ENCODE data around the gene PVALEF. TPM values are rescaled to one million over a fixed set of nuclear protein-coding genes. Genes with fewer than 3 reads are reported as not detected.
"Not testable (repeated sequence)": the region's sequence is repeated elsewhere in the genome, so short reads cannot be mapped to it uniquely, and the experiment has no call there.

The PVALEF gene
- polyA plus RNA-seq, 1 donor (not counting 4 experiments of a cell fraction or from before 2014, with no cell fraction given): not detected

- Histone ChIP-seq H3K4me3 (ENCODE audit: control insufficient read depth in 2 of 3, extremely low read depth in 1 of 3, insufficient read depth in 2 of 3, low read depth in 1 of 3, low read length in 3 of 3) (no peak overlapping the region), H3K27me3 (ENCODE audit: control insufficient read depth, extremely low read depth, insufficient read depth, low read length) (peaks cover 8% of the 10 kb centered on the region), H3K27ac (ENCODE audit: control insufficient read depth, insufficient read depth, low read length) (no peak overlapping the region), H2AFZ (ENCODE audit: control insufficient read depth, low read length) (no peak overlapping the region), H3K4me2 (ENCODE audit: control insufficient read depth, extremely low read depth, insufficient read depth, low read depth, low read length) (no peak overlapping the region), H3K4me1 (ENCODE audit: control insufficient read depth, extremely low read depth, insufficient read depth, low read length) (no peaks in the 10 kb centered on the region), H3K79me2 (ENCODE audit: control insufficient read depth, insufficient read depth, low read length) (no peaks in the 10 kb centered on the region), H3K9me1 (ENCODE audit: control insufficient read depth, extremely low read depth, insufficient read depth, low read length) (no peaks in the 10 kb centered on the region), H3K9me3 (ENCODE audit: control insufficient read depth, low read depth, low read length) (no peaks in the 10 kb centered on the region), H3K36me3 (ENCODE audit: control insufficient read depth in 2 of 2, extremely low read depth in 1 of 2, insufficient read depth in 2 of 2, low read length in 2 of 2) (no peaks in the 10 kb centered on the region), H4K20me1 (ENCODE audit: control insufficient read depth, extremely low read depth, insufficient read depth, low read length) (no peaks in the 10 kb centered on the region), H3K9ac (ENCODE audit: control insufficient read depth, extremely low read depth, insufficient read depth, low read length) (no peak overlapping the region)
- DNase-seq (ENCODE audit: low read depth, low spot score) (no peak), FAIRE-seq (no peak)
- dilution Hi-C loops (cut with MboI; ENCODE audit: extremely low pct_ligation_motif_present, low sequenced_read_pairs): no loop called here
- TF ChIP-seq EZH2 (IDR thresholded peaks at IDR 0.05; ENCODE audit: low read length) (no peak), CTCF (optimal IDR thresholded peaks at IDR 0.05 in 1 of 3, IDR thresholded peaks at IDR 0.05 in 1 of 3, conservative IDR thresholded peaks at IDR 0.05 in 1 of 3; ENCODE audit: extremely low read depth in 1 of 3, insufficient read depth in 2 of 3, low read length in 3 of 3) (no peak)
Observed at GRCh38 chr17:81143717-81144422, 21.4 kb upstream of the PVALEF start.

- Histone ChIP-seq H3K27ac (ENCODE audit: control insufficient read depth, insufficient read depth, low read length) (no peak overlapping the region), H3K9me1 (ENCODE audit: control insufficient read depth, extremely low read depth, insufficient read depth, low read length) (no peaks in the 10 kb centered on the region), H3K4me1 (ENCODE audit: control insufficient read depth, extremely low read depth, insufficient read depth, low read length) (no peaks in the 10 kb centered on the region), H2AFZ (ENCODE audit: control insufficient read depth, low read length) (no peak overlapping the region), H3K4me3 (ENCODE audit: control insufficient read depth in 2 of 3, extremely low read depth in 1 of 3, insufficient read depth in 2 of 3, low read depth in 1 of 3, low read length in 3 of 3) (no peak overlapping the region), H4K20me1 (ENCODE audit: control insufficient read depth, extremely low read depth, insufficient read depth, low read length) (no peaks in the 10 kb centered on the region), H3K9ac (ENCODE audit: control insufficient read depth, extremely low read depth, insufficient read depth, low read length) (no peak overlapping the region), H3K4me2 (ENCODE audit: control insufficient read depth, extremely low read depth, insufficient read depth, low read depth, low read length) (no peak overlapping the region), H3K9me3 (ENCODE audit: control insufficient read depth, low read depth, low read length) (no peaks in the 10 kb centered on the region), H3K27me3 (ENCODE audit: control insufficient read depth, extremely low read depth, insufficient read depth, low read length) (peaks cover 8% of the 10 kb centered on the region), H3K36me3 (ENCODE audit: control insufficient read depth in 2 of 2, extremely low read depth in 1 of 2, insufficient read depth in 2 of 2, low read length in 2 of 2) (no peaks in the 10 kb centered on the region), H3K79me2 (ENCODE audit: control insufficient read depth, insufficient read depth, low read length) (no peaks in the 10 kb centered on the region)
- DNase-seq (ENCODE audit: low read depth, low spot score) (no peak), FAIRE-seq (no peak)
- dilution Hi-C loops (cut with MboI; ENCODE audit: extremely low pct_ligation_motif_present, low sequenced_read_pairs): no loop called here
- TF ChIP-seq CTCF (optimal IDR thresholded peaks at IDR 0.05 in 1 of 3, IDR thresholded peaks at IDR 0.05 in 1 of 3, conservative IDR thresholded peaks at IDR 0.05 in 1 of 3; ENCODE audit: extremely low read depth in 1 of 3, insufficient read depth in 2 of 3, low read length in 3 of 3): no peak
- no peak for TF ChIP-seq EZH2 (IDR thresholded peaks at IDR 0.05; ENCODE audit: low read length)
Observed at GRCh38 chr17:81144423-81144781, 20.9 kb upstream of the PVALEF start.

- H3K79me2 ChIP-seq (ENCODE audit: control insufficient read depth, insufficient read depth, low read length); H3K9ac ChIP-seq (ENCODE audit: control insufficient read depth, extremely low read depth, insufficient read depth, low read length); dilution Hi-C loops (cut with MboI; ENCODE audit: extremely low pct_ligation_motif_present, low sequenced_read_pairs); H3K9me3 ChIP-seq (ENCODE audit: control insufficient read depth, low read depth, low read length); DNase-seq (ENCODE audit: low read depth, low spot score); H3K4me3 ChIP-seq (ENCODE audit: control insufficient read depth in 2 of 3, extremely low read depth in 1 of 3, insufficient read depth in 2 of 3, low read depth in 1 of 3, low read length in 3 of 3); H2AFZ ChIP-seq (ENCODE audit: control insufficient read depth, low read length); H3K4me2 ChIP-seq (ENCODE audit: control insufficient read depth, extremely low read depth, insufficient read depth, low read depth, low read length); H4K20me1 ChIP-seq (ENCODE audit: control insufficient read depth, extremely low read depth, insufficient read depth, low read length); H3K36me3 ChIP-seq (ENCODE audit: control insufficient read depth in 2 of 2, extremely low read depth in 1 of 2, insufficient read depth in 2 of 2, low read length in 2 of 2); H3K9me1 ChIP-seq (ENCODE audit: control insufficient read depth, extremely low read depth, insufficient read depth, low read length); H3K27ac ChIP-seq (ENCODE audit: control insufficient read depth, insufficient read depth, low read length); FAIRE-seq; H3K4me1 ChIP-seq (ENCODE audit: control insufficient read depth, extremely low read depth, insufficient read depth, low read length): not testable (repeated sequence)
- H3K27me3 ChIP-seq (ENCODE audit: control insufficient read depth, extremely low read depth, insufficient read depth, low read length): peaks cover 19% of the 10 kb centered on the region
Observed at GRCh38 chr17:81146208-81146607, 19.1 kb upstream of the PVALEF start.

Data from keratinocyte (primary cell).